ENCODE measurements around the gene RFC4. TPM values are rescaled to one million over a fixed set of nuclear protein-coding genes. Genes with fewer than 3 reads are reported as not detected.
A peak's percentile ranks its signal among the peaks of the same experiment; 100 is the strongest.

Gene RFC4
- total RNA-seq, 1 experiment from 2014 or later, result 33.2 TPM

- H3K4me1 Mint-ChIP-seq (ENCODE audit: insufficient read depth, unreplicated experiment), result peaks cover 13% of the 10 kb centered on the region
- H3K27ac Mint-ChIP-seq (ENCODE audit: low read depth, unreplicated experiment), result no peak overlapping the region
- intact Hi-C loops (cut with micrococcal nuclease), result no loop called here
- H3K9me3 Mint-ChIP-seq (ENCODE audit: unreplicated experiment), result no peaks in the 10 kb centered on the region
- H3K36me3 Mint-ChIP-seq (ENCODE audit: insufficient read depth, unreplicated experiment), result no peaks in the 10 kb centered on the region
- POLR2A ChIA-PET, result interaction anchor here (0.6 to 2.2 kb wide), 2 partner anchors 26 to 82 kb away, joined by 3 to 5 read pairs; partner anchors contain the start of gene EIF4A2
- CTCF ChIA-PET, result interaction anchor here (0.6 to 0.7 kb wide), 2 partner anchors 10 to 141 kb away, joined by 4 to 5 read pairs; no protein-coding TSS in a partner anchor
- DNase-seq (ENCODE audit: unreplicated experiment), result no peak
- H3K4me3 Mint-ChIP-seq (ENCODE audit: unreplicated experiment), result no peak overlapping the region
- no TSS peak for BruUV-seq (replicated peaks)
- TF ChIP-seq, protein P1, sequence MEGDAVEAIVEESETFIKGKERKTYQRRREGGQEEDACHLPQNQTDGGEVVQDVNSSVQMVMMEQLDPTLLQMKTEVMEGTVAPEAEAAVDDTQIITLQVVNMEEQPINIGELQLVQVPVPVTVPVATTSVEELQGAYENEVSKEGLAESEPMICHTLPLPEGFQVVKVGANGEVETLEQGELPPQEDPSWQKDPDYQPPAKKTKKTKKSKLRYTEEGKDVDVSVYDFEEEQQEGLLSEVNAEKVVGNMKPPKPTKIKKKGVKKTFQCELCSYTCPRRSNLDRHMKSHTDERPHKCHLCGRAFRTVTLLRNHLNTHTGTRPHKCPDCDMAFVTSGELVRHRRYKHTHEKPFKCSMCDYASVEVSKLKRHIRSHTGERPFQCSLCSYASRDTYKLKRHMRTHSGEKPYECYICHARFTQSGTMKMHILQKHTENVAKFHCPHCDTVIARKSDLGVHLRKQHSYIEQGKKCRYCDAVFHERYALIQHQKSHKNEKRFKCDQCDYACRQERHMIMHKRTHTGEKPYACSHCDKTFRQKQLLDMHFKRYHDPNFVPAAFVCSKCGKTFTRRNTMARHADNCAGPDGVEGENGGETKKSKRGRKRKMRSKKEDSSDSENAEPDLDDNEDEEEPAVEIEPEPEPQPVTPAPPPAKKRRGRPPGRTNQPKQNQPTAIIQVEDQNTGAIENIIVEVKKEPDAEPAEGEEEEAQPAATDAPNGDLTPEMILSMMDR (IDR thresholded peaks at IDR 0.05; ENCODE audit: unreplicated experiment), result no peak
- no peaks in the 10 kb centered on the region for H3K27me3 Mint-ChIP-seq (ENCODE audit: insufficient read depth, unreplicated experiment)
Measured at GRCh38 chr3:186757214-186757613, 49.1 kb downstream of the RFC4 start.

- TF ChIP-seq, protein P1 (IDR thresholded peaks at IDR 0.05; ENCODE audit: unreplicated experiment), result no peak
- DNase-seq (ENCODE audit: unreplicated experiment), result no peak
- CTCF ChIA-PET, result interaction anchor here (7.2 kb wide), 1 partner anchor 139 kb away, joined by 61 read pairs; no protein-coding TSS in a partner anchor
- peaks cover 13% of the 10 kb centered on the region for H3K4me1 Mint-ChIP-seq (ENCODE audit: insufficient read depth, unreplicated experiment)
- BruUV-seq (replicated peaks), result no TSS peak
- H3K9me3 Mint-ChIP-seq (ENCODE audit: unreplicated experiment), result no peaks in the 10 kb centered on the region
- H3K27ac Mint-ChIP-seq (ENCODE audit: low read depth, unreplicated experiment), result peak overlapping the region; percentile 97
- no peaks in the 10 kb centered on the region for H3K36me3 Mint-ChIP-seq (ENCODE audit: insufficient read depth, unreplicated experiment)
- no peak overlapping the region for H3K4me3 Mint-ChIP-seq (ENCODE audit: unreplicated experiment)
- POLR2A ChIA-PET, result interaction anchor here (0.7 to 7.4 kb wide), 7 partner anchors 14 to 942 kb away, joined by 3 to 82 read pairs (median 4); partner anchors contain the start of genes DNAJB11 and EIF4A2
- intact Hi-C loops (cut with micrococcal nuclease), result no loop called here
- H3K27me3 Mint-ChIP-seq (ENCODE audit: insufficient read depth, unreplicated experiment), result no peaks in the 10 kb centered on the region
Measured at GRCh38 chr3:186754871-186755270, 51.4 kb downstream of the RFC4 start.

- CTCF ChIA-PET, result interaction anchor here (0.7 to 7.2 kb wide), 6 partner anchors 132 to 1150 kb away, joined by 3 to 61 read pairs (median 4); no protein-coding TSS in a partner anchor
- Mint-ChIP-seq H3K27ac (ENCODE audit: low read depth, unreplicated experiment) (peak overlapping the region; percentile 97), H3K36me3 (ENCODE audit: insufficient read depth, unreplicated experiment) (no peaks in the 10 kb centered on the region), H3K4me1 (ENCODE audit: insufficient read depth, unreplicated experiment) (peaks cover 13% of the 10 kb centered on the region), H3K27me3 (ENCODE audit: insufficient read depth, unreplicated experiment) (no peaks in the 10 kb centered on the region), H3K4me3 (ENCODE audit: unreplicated experiment) (peak overlapping the region; percentile 71), H3K9me3 (ENCODE audit: unreplicated experiment) (no peaks in the 10 kb centered on the region)
- TF ChIP-seq, protein P1 (IDR thresholded peaks at IDR 0.05; ENCODE audit: unreplicated experiment), result no peak
- POLR2A ChIA-PET, result interaction anchor here (0.6 to 7.4 kb wide), 8 partner anchors 15 to 184 kb away, joined by 3 to 82 read pairs (median 4); partner anchors contain the start of genes DNAJB11 and EIF4A2
- no TSS peak for BruUV-seq (replicated peaks)
- peak; percentile 55 for DNase-seq (ENCODE audit: unreplicated experiment)
- intact Hi-C loops (cut with micrococcal nuclease), result no loop called here
Measured at GRCh38 chr3:186754006-186754405, 52.3 kb downstream of the RFC4 start.

DNA sequence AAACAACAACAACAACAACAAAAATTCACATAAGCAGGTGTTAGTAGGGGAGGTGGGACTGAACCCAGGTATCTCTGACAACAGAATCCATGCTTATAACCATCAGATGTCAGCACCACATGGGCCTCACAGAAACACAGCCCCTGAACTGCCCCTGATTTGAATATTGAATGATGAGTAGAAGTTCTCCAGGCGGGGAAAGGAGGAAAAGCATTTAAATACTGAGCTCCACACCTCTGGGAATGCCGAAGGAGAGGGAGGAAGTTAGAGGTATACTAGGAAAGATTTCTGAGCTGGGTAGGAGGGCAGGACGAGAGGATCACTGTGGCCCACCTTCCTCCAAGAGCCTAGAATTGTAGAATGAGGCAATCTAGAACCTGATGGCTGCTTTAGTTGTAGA is 54.8 kb downstream of the RFC4 start:
- Mint-ChIP-seq H3K27ac (ENCODE audit: low read depth, unreplicated experiment) (no peak overlapping the region), H3K27me3 (ENCODE audit: insufficient read depth, unreplicated experiment) (no peaks in the 10 kb centered on the region), H3K4me1 (ENCODE audit: insufficient read depth, unreplicated experiment) (peaks cover 13% of the 10 kb centered on the region), H3K9me3 (ENCODE audit: unreplicated experiment) (no peaks in the 10 kb centered on the region), H3K4me3 (ENCODE audit: unreplicated experiment) (no peak overlapping the region), H3K36me3 (ENCODE audit: insufficient read depth, unreplicated experiment) (peaks cover 4% of the 10 kb centered on the region)
- ChIA-PET CTCF (interaction anchor here (7.2 kb wide), 1 partner anchor 136 kb away, joined by 61 read pairs; no protein-coding TSS in a partner anchor), POLR2A (interaction anchor here (1.2 to 7.4 kb wide), 7 partner anchors 13 to 181 kb away, joined by 3 to 82 read pairs (median 12); partner anchors contain the start of genes DNAJB11, EIF4A2 and FETUB)
- no peak for DNase-seq (ENCODE audit: unreplicated experiment)
- intact Hi-C loops (cut with micrococcal nuclease), result no loop called here
- BruUV-seq (replicated peaks), result no TSS peak
- TF ChIP-seq, protein P1 (IDR thresholded peaks at IDR 0.05; ENCODE audit: unreplicated experiment), result no peak

Measured in MCF 10A (cell line).